IMR-90 (cell line): ENCODE data around the gene KAZN. TPM values are rescaled to one million over a fixed set of nuclear protein-coding genes. Genes with fewer than 3 reads are reported as not detected.

Experiments used
- ATAC-seq: fragments of 200-7000 bp; cut with Tn5 transposase; 2 replicates; pipeline ENCODE4 v1.9.1; 2020; ENCODE audit warnings: low read depth, mild to moderate bottlenecking, moderate library complexity
- BruUV-seq: library from RNA; stranded (reverse); fragments of 400-500 nt; replicated peaks from 2 replicates; lab custom pipeline; 2021; lab: Mats Ljungman, UMichigan
- CTCF ChIA-PET: fragments of 300-600 bp; formaldehyde crosslinking; extraction: SDS; loops from one replicate; lab custom pipeline; 2021; ENCODE audit warnings: antibody characterized with exemption; lab: Yijun Ruan, JAX
- POLR2A ChIA-PET: fragments of 300-600 bp; sonication (Branson Sonifier 250); formaldehyde crosslinking; loops from one replicate; lab custom pipeline; 2022; ENCODE audit warnings: antibody characterized with exemption; ENCODE audit not compliant: unreplicated experiment; lab: Charles Lee
- DNase-seq: peaks from one replicate; pipeline ENCODE4 v3.0.0; 2013
- H2AFZ ChIP-seq: replicated peaks from 2 replicates; pipeline ENCODE3; 2013; ENCODE audit warnings: low read length, mild to moderate bottlenecking; ENCODE audit not compliant: poor library complexity
- H2AK5ac ChIP-seq: 2 replicates; pipeline ENCODE4 v1.6.1; 2013; ENCODE audit warnings: low read depth, low read length, inconsistent platforms
- H2AK9ac ChIP-seq: replicated peaks from 2 replicates; pipeline ENCODE3; 2013; ENCODE audit warnings: mild to moderate bottlenecking, low read depth, low read length, moderate library complexity; ENCODE audit not compliant: poor library complexity
- H2BK120ac ChIP-seq: 2 replicates; pipeline ENCODE4 v1.6.1; 2013; ENCODE audit warnings: low read depth, low read length, inconsistent platforms
- H2BK15ac ChIP-seq: 3 replicates; pipeline ENCODE4 v1.6.1; 2013; ENCODE audit warnings: low read depth, low read length, inconsistent platforms
- H2BK20ac ChIP-seq: 2 replicates; pipeline ENCODE4 v1.6.1; 2013; ENCODE audit warnings: low read depth, mild to moderate bottlenecking, inconsistent platforms, low read length, moderate library complexity
- H2BK5ac ChIP-seq: 2 replicates; pipeline ENCODE4 v1.6.1; 2013; ENCODE audit warnings: mild to moderate bottlenecking, low read depth, low read length, inconsistent platforms; ENCODE audit not compliant: poor library complexity, severe bottlenecking
- H3K14ac ChIP-seq: replicated peaks from 2 replicates; pipeline ENCODE4 v1.6.1; 2013; ENCODE audit warnings: low read depth, low read length, inconsistent platforms
- H3K18ac ChIP-seq: 2 replicates; pipeline ENCODE4 v1.6.1; 2013; ENCODE audit warnings: low read depth, low read length, control low read depth
- H3K23ac ChIP-seq: 2 replicates; pipeline ENCODE4 v1.6.1; 2013; ENCODE audit warnings: low read depth, low read length, inconsistent platforms
- H3K27ac ChIP-seq: 2 replicates; pipeline ENCODE4 v1.5.1; 2013; ENCODE audit warnings: mild to moderate bottlenecking, control low read depth, low read length; ENCODE audit not compliant: insufficient read depth
- H3K27me3 ChIP-seq: 2 replicates; pipeline ENCODE4 v1.6.1; 2013; ENCODE audit warnings: low read length; ENCODE audit not compliant: control insufficient read depth, insufficient read depth
- H3K36me3 ChIP-seq: 2 replicates; pipeline ENCODE4 v1.6.1; 2013; ENCODE audit warnings: low read length, mixed read lengths; ENCODE audit not compliant: control insufficient read depth, insufficient read depth
- H3K4ac ChIP-seq: 2 replicates; pipeline ENCODE4 v1.6.1; 2013; ENCODE audit warnings: low read depth, low read length, inconsistent platforms
- H3K4me1 ChIP-seq: 2 replicates; pipeline ENCODE4 v1.6.1; 2013; ENCODE audit warnings: low read length, mixed read lengths; ENCODE audit not compliant: control insufficient read depth, insufficient read depth
- H3K4me2 ChIP-seq: 2 replicates; pipeline ENCODE4 v1.6.1; 2013; ENCODE audit warnings: low read depth, mild to moderate bottlenecking, control low read depth, low read length, moderate library complexity
- H3K4me3 ChIP-seq: 2 replicates; pipeline ENCODE4 v1.5.1; 2013; ENCODE audit warnings: low read depth, mild to moderate bottlenecking, control low read depth, low read length, moderate library complexity; ENCODE audit not compliant: insufficient read depth
- H3K56ac ChIP-seq: 2 replicates; pipeline ENCODE4 v1.6.1; 2013; ENCODE audit warnings: low read length, inconsistent platforms; ENCODE audit not compliant: insufficient read depth; ENCODE audit errors: extremely low read depth
- H3K79me1 ChIP-seq, 2 experiments: 2 replicates each; pipeline ENCODE4 v1.6.1; 2013; ENCODE audit warnings: low read length in 2 of 2, inconsistent platforms in 1 of 2, low read depth in 1 of 2
- H3K9ac ChIP-seq: 2 replicates; pipeline ENCODE4 v1.6.1; 2013; ENCODE audit warnings: low read depth, low read length, control low read depth
- H3K9me1 ChIP-seq: 2 replicates; pipeline ENCODE4 v1.6.1; 2013; ENCODE audit warnings: low read length, inconsistent platforms; ENCODE audit not compliant: insufficient read depth
- H3K9me3 ChIP-seq: 2 replicates; pipeline ENCODE4 v1.6.1; 2013; ENCODE audit warnings: low read length; ENCODE audit not compliant: control insufficient read depth, insufficient read depth
- H4K20me1 ChIP-seq: 2 replicates; pipeline ENCODE4 v1.6.1; 2013; ENCODE audit warnings: low read length, inconsistent platforms; ENCODE audit not compliant: insufficient read depth
- H4K5ac ChIP-seq: 2 replicates; pipeline ENCODE4 v1.6.1; 2013; ENCODE audit warnings: mild to moderate bottlenecking, low read depth, low read length, control low read depth
- H4K8ac ChIP-seq, 2 experiments: 2 replicates each; pipeline ENCODE4 v1.6.1; 2013; ENCODE audit warnings: low read depth in 2 of 2, low read length in 2 of 2, control low read depth in 1 of 2, inconsistent platforms in 1 of 2
- H4K91ac ChIP-seq: 2 replicates; pipeline ENCODE4 v1.6.1; 2013; ENCODE audit warnings: low read depth, low read length, inconsistent platforms; ENCODE audit not compliant: insufficient read depth
- BHLHE40 ChIP-seq: fragments of 150-350 bp; IDR thresholded peaks from 2 replicates; pipeline ENCODE4 v1.6.1; 2016; ENCODE audit warnings: mild to moderate bottlenecking, low read depth, low read length
- CHD1 ChIP-seq: IDR thresholded peaks from 2 replicates; pipeline ENCODE4 v1.6.1; 2012; ENCODE audit warnings: low read depth, low read length, improper control_type of control experiment
- FOS ChIP-seq: fragments of 150-350 bp; IDR thresholded peaks from 2 replicates; pipeline ENCODE4 v1.6.1; 2016; ENCODE audit warnings: low read depth, low read length
- MAFK ChIP-seq: IDR thresholded peaks from 2 replicates; pipeline ENCODE4 v1.6.1; 2012; ENCODE audit warnings: low read depth, low read length, improper control_type of control experiment
- MAZ ChIP-seq: IDR thresholded peaks from 2 replicates; pipeline ENCODE4 v1.6.1; 2012; ENCODE audit warnings: low read depth, mild to moderate bottlenecking, low read length, improper control_type of control experiment, moderate library complexity, borderline replicate concordance
- MXI1 ChIP-seq: IDR thresholded peaks from 2 replicates; pipeline ENCODE4 v1.6.1; 2012; ENCODE audit warnings: low read depth, mild to moderate bottlenecking, low read length, moderate library complexity, borderline replicate concordance
- NFE2L2 ChIP-seq: fragments of 150-350 bp; IDR thresholded peaks from 2 replicates; pipeline ENCODE4 v1.6.1; 2016; ENCODE audit warnings: low read depth, mild to moderate bottlenecking, low read length
- RAD21 ChIP-seq: IDR thresholded peaks from 2 replicates; pipeline ENCODE4 v1.6.1; 2012; ENCODE audit warnings: low read length, improper control_type of control experiment
- RCOR1 ChIP-seq: IDR thresholded peaks from 2 replicates; pipeline ENCODE4 v1.6.1; 2012; ENCODE audit warnings: mild to moderate bottlenecking, low read length, improper control_type of control experiment; ENCODE audit not compliant: insufficient replicate concordance
- RFX5 ChIP-seq: IDR thresholded peaks from 2 replicates; pipeline ENCODE4 v1.8.0; 2012; ENCODE audit warnings: low read depth, mild to moderate bottlenecking, low read length, moderate library complexity
- SMC3 ChIP-seq: fragments of 150-350 bp; IDR thresholded peaks from 2 replicates; pipeline ENCODE4 v1.6.1; 2016; ENCODE audit warnings: low read depth, mild to moderate bottlenecking, antibody characterized with exemption, low read length, moderate library complexity
- USF2 ChIP-seq: fragments of 150-350 bp; IDR thresholded peaks from 2 replicates; pipeline ENCODE4 v1.6.1; 2017; ENCODE audit warnings: mild to moderate bottlenecking, antibody characterized with exemption, low read length, low read depth
- WGBS, 2 experiments: methylation state at CpG; one replicate each; pipeline versions ENCODE4 v1.1.5 to v1.1.7; 2013; ENCODE audit warnings: missing lambda C conversion rate in 2 of 2; ENCODE audit not compliant: insufficient read length in 1 of 2; ENCODE audit errors: extremely low coverage in 2 of 2; 5-methylcytosine and 5-hydroxymethylcytosine counted together
- dilution Hi-C: fragments of 300-500 bp; cut with HindIII; formaldehyde crosslinking; loops from one replicate; pipeline ENCODE4 v1.14.3; 2018; ENCODE audit warnings: low sequenced_read_pairs; ENCODE audit not compliant: unreplicated experiment
- in situ Hi-C: fragments of 300-500 bp; cut with MboI; formaldehyde crosslinking; loops from 3 replicates; pipeline ENCODE4 v1.14.3; 2019; ENCODE audit warnings: low sequenced_read_pairs, inconsistent platforms, mixed read lengths
- intact Hi-C: fragments of 100-400 bp; cut with micrococcal nuclease; formaldehyde crosslinking; loops from 2 replicates; pipeline ENCODE4 v1.10.0; 2022
- polyA plus RNA-seq, 3 experiments: library from polyadenylated mRNA; depleted of rRNA; stranded (reverse); fragments of >200 nt; gene quantifications; 2 replicates each; pipeline ENCODE4 v1.2.3, GENCODE V29; 2012; ENCODE audit warnings: low replicate concordance in 1 of 3
- total RNA-seq: library from RNA; depleted of rRNA; stranded (reverse); fragments of >200 nt; gene quantifications from 2 replicates; pipeline ENCODE4 v1.2.3, GENCODE V29; 2012
- TF ChIP-seq, protein P1 (sequence below): fragments of 150-350 bp; IDR thresholded peaks from 2 replicates; pipeline ENCODE4 v1.6.1; 2016; ENCODE audit warnings: low read depth, mild to moderate bottlenecking, low read length, moderate library complexity, borderline replicate concordance
- TF ChIP-seq, protein P2 (sequence below): conservative IDR thresholded peaks from 2 replicates; pipeline ENCODE4 v1.5.1; 2012; ENCODE audit warnings: mild to moderate bottlenecking, low read depth, low read length, improper control_type of control experiment

The KAZN gene
- total and polyA plus RNA-seq, 2 of the 4 experiments (the other 2 are of a cell fraction) = 5.2 to 10.5 TPM

GRCh38 chr1:15071936-15072335 is 473.5 kb downstream of the KAZN start:
- Histone ChIP-seq H3K14ac (no peak overlapping the region), H4K91ac (no peak overlapping the region), H3K27ac (no peak overlapping the region), H4K8ac (no peak overlapping the region), H3K9me3 (no peaks in the 10 kb centered on the region), H3K18ac (no peak overlapping the region), H2BK120ac (no peak overlapping the region), H2BK5ac (no peak overlapping the region), H3K36me3 (0 out of 2 replicates have a peak, but pooled peaks cover 4% of the 10 kb centered on the region), H3K56ac (no peak overlapping the region), H2AK9ac (no peak overlapping the region), H2AK5ac (no peak overlapping the region), H3K4me3 (no peak overlapping the region), H2AFZ (no peak overlapping the region), H3K4ac (no peak overlapping the region), H3K79me1 (no peaks in the 10 kb centered on the region), H2BK15ac (no peak overlapping the region), H4K5ac (no peak overlapping the region), H3K27me3 (no peaks in the 10 kb centered on the region), H3K4me1 (no peaks in the 10 kb centered on the region), H2BK20ac (no peak overlapping the region), H3K9me1 (no peaks in the 10 kb centered on the region), H3K23ac (no peak overlapping the region), H3K9ac (no peak overlapping the region), H4K20me1 (no peaks in the 10 kb centered on the region; the same call in 1 of the 2 replicates), H3K4me2 (no peak overlapping the region)
- no TSS peak for BruUV-seq
- WGBS, 2 experiments = no CpG with 5 or more reads among the region's 6 CpGs
- in situ Hi-C loops (no loop called here), dilution Hi-C loops (no loop called here), intact Hi-C loops (no loop called here)
- TF ChIP-seq SMC3 = no peak
- TF ChIP-seq FOS = no peak
- TF ChIP-seq, protein P1, sequence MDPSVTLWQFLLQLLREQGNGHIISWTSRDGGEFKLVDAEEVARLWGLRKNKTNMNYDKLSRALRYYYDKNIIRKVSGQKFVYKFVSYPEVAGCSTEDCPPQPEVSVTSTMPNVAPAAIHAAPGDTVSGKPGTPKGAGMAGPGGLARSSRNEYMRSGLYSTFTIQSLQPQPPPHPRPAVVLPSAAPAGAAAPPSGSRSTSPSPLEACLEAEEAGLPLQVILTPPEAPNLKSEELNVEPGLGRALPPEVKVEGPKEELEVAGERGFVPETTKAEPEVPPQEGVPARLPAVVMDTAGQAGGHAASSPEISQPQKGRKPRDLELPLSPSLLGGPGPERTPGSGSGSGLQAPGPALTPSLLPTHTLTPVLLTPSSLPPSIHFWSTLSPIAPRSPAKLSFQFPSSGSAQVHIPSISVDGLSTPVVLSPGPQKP = no peak
- TF ChIP-seq, protein P2, sequence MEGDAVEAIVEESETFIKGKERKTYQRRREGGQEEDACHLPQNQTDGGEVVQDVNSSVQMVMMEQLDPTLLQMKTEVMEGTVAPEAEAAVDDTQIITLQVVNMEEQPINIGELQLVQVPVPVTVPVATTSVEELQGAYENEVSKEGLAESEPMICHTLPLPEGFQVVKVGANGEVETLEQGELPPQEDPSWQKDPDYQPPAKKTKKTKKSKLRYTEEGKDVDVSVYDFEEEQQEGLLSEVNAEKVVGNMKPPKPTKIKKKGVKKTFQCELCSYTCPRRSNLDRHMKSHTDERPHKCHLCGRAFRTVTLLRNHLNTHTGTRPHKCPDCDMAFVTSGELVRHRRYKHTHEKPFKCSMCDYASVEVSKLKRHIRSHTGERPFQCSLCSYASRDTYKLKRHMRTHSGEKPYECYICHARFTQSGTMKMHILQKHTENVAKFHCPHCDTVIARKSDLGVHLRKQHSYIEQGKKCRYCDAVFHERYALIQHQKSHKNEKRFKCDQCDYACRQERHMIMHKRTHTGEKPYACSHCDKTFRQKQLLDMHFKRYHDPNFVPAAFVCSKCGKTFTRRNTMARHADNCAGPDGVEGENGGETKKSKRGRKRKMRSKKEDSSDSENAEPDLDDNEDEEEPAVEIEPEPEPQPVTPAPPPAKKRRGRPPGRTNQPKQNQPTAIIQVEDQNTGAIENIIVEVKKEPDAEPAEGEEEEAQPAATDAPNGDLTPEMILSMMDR = no peak
- no peak for TF ChIP-seq MAFK
- no peak for TF ChIP-seq RAD21
- TF ChIP-seq NFE2L2 = no peak
- TF ChIP-seq BHLHE40 = no peak
- no peak for TF ChIP-seq RFX5
- no peak for TF ChIP-seq USF2
- no peak for TF ChIP-seq MXI1
- TF ChIP-seq MAZ = no peak
- TF ChIP-seq CHD1 = no peak
- no peak for TF ChIP-seq RCOR1
- ATAC-seq (no peak), DNase-seq (no peak)
- POLR2A ChIA-PET = no interaction called here
- CTCF ChIA-PET = no interaction called here
